ENCODE results near the gene ITGA7.
"Not testable (repeated sequence)": the region's sequence is repeated elsewhere in the genome, so short reads cannot be mapped to it uniquely, and the experiment has no call there.

Gene ITGA7

DNA sequence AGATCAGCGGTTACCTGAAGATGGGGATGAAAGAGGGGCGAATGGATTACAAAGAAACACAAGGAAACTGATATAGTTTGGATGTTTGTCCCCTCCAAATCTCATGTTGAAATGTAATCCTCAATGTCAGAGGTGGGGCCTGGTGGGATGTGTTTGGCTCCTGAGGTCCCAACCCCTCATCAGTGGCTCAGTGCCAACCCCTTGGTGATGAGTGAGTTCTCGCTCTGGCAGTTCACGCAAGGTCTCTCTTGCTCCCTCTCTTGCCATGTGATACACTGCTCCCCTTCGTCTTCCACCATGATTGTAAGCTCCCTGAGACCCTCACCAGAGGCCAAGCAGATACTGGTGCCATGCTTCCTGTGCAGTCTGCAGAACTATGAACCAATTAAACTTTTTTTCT lies 28.0 kb downstream of the ITGA7 start:
- no peak for DNase-seq

DNA sequence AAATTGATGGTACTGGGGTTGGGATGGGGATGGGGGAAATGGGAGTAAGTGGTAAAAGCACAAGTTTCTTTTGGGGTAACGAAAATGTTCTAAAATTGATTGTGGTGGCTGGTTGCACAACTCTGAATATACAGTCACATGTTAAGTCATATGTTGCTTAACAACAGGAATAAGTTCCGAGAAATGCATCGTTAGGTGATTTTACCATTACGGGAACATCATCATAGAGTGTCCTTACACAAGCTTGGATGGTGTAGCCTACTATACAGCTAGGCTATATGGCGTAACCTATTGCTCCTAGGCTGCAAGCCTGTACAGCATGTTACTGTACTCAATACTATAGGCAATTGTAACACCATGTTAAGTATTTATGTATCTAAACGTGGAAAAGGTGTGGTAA lies 31.0 kb downstream of the ITGA7 start:
- no peak for DNase-seq

DNA sequence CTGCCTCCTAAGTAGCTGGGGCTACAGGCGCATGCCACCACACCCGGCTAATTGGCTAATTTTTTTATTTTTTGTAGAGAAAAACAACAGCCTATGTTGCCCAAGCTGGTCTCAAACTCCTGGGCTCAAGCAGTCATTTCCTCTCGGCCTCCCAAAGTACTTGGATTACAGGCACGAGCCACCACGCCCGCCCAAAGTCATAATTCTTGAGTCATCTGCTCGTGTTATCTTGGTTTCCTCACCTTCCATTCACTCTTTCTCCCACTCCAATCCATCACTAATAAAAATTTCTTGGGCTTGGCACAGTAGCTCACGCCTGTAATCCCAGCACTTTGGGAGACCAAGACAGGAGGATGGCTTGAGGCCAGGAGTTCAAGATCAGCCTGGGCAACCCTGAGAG lies 32.0 kb downstream of the ITGA7 start:
- no peak for DNase-seq

DNA sequence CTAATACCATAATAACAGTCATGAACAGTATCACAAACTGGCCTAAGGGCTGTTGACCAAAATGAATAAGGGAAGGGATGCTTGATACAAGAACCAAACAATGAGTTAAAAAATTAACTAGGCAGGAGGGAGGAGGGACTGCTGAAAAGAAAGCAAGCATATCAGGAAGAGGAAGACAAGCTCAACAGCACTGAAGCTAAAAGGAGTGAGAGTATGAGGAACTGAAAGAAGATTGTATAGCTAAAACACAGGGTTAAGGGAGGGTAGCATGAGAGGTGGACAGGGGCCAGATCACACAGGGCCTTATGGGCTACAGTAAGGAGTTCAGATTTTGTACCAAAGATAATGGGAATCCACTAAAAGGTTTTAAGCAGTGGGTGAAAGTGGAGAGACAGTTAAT lies 34.1 kb downstream of the ITGA7 start:
- DNase-seq = no peak

DNA sequence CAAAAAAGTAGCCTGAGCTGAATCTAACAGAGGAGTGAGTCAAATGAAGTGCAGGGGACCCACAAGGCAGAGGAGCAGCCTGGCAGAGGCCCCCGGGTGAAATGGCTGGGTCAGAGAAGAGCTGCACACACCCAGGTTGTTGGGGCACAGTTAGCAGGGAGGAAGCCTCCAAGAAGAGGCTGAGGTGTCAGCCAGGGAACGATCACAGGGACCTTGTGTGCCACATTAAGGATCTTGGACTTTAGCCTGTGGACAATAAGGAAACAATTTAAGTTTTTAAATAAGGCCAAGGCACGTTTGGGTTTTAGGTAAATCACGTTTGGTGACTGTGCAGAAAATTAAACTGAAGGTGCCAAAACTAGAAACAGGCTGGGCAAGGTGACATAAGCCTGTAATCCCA lies 36.0 kb downstream of the ITGA7 start:
- DNase-seq = no peak

DNA sequence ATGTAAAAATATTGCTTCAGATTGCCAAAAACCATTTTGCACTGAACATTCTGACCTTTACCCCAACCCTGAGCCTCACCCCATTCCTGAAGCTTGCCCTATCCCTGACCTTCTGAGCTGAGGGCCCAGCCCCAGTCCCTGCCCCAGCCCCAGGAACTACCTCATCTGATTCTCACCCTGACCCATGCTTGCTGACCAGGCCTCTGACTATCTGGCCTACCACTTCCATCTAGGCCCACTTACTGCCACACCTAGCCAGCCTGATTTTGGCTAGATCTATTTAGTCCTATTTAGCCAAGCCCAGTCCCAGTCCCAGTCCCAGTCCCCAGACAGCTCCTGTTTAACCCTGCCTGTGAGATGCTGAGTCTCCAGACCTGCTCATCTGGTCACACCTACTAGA lies 37.4 kb downstream of the ITGA7 start:
- no peak for DNase-seq

DNA sequence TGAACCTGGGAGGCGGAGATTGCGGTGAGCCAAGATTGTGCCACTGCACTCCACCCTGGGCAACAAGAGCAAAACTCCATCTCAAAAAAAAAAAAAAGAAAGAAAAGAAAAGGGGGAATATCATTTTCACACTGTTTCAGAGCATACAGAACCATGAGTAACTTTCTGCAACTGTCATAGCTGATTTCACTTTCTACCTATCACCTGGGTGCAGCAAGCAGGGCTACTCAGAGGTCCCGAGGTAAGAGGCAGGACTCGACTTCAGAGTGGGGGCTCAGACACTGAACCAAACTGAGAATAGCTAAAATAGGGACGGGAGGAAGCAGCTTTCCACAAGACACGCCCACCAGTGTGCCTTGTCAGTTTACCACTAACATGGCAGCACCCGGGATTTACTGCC lies 41.2 kb downstream of the ITGA7 start:
- no peak for DNase-seq

DNA sequence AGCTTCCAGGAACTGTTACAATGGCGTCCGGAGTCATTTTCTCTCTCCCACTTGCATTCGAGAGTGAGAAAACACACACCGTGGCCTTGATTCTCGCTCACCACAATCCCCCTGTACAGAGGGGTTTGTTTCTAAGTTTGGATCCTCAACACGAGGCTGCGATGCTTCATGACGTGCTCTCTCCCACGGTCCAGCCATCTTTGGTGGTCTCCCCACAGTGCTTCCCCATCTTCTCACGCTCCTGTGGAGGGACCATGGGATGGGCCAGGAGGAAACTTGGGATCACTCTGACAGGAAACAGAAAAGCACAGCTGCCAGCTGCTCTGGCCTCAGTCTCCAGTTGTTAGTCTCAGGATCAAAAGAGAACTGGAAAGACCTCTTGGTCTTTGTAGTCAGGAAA lies 42.9 kb downstream of the ITGA7 start:
- no peak for DNase-seq

DNA sequence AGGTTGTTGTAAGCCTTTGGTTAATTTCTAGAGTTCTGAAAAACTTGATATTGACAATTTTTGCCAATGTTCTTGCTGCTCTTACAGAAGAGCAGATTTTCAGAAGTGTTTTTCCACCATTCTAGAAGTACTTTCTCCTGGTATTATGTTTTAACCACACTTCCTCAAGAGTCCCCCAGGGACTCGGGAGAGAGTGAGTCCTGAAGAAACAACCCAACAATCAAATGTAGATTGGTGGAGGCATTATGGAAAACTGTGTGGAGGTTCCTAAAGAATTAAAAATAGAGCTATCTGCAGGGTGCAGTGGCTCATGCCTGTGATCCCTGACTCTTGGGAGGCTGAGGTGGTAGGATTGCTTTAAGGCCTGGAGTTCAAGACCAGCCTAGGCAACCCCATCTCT lies 44.3 kb downstream of the ITGA7 start:
- DNase-seq = no peak

DNA sequence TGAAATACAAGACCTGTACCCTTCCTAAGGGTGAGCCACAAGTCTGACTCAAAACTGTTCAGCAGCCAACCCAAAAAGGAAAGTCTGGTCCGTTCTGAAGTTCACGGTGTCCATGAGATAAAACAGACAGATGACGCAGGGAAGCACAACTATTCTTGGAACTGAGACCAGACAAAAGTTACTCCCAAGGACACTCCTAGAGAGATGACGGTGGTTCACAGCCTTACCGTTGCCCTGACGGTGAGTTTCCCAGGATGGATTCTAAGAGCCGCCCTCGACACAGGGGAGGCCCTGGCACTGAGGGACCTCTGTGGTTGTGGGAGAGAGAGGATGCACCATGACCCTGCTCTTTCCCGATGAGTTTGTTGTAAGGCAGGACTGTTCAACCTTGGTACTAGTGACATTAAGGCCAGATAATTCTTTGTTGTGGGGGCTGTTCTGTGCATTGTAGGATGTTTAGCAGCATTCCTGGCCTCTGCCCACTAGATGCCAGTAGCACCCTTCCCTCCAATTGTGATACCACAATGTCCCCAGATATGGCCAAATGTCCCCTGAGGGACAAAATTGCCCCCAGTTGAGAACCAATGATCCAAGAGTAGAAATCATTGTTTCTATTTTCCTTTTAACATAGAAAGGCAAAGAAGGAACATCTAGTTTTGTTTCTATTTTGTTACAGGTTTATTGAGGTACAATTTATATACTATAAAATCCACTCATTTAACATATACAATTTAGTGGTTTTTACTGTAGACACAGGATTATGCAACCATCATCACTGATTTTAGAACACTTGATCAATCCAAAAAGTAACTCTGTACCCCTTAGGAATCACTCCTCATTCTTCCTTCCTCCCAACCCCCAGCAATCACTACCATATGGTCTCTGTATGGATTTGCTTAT lies 48.0 kb downstream of the ITGA7 start:
- no peak for DNase-seq

DNA sequence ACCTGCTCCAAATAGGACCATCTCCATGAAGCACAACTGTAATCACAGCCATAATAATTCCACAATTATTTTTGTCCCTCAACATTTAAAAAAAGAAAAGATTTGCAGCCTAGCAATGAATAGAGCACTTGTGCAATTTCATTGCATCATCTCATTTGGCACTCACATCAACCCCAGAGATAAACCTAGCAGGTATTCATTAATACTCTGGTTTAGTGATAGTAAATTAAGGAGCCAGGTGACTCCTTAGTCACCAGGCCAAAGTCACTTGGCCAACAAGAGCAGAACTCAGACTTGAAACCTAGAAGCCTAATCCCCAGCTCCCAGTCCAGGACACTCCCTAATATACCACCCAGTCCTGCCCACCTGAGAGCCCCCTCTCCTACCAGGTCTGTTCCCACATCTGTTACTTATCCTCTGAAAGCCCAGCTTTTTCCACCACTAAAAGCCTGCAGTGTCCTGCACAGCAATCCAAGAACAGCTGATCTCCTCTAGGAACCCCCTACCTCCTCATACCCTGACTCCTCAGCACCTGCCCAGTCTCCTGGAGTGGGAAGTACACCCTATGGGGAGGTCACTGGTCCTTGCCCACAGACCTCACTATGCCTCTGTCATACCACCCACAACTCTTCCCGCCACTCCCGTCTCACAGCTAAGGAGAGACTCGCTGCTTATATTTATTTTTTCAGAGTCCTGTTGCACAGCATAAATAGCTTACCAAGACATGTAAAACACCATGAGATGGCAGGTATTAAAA lies 48.9 kb downstream of the ITGA7 start:
- DNase-seq = no peak

DNA sequence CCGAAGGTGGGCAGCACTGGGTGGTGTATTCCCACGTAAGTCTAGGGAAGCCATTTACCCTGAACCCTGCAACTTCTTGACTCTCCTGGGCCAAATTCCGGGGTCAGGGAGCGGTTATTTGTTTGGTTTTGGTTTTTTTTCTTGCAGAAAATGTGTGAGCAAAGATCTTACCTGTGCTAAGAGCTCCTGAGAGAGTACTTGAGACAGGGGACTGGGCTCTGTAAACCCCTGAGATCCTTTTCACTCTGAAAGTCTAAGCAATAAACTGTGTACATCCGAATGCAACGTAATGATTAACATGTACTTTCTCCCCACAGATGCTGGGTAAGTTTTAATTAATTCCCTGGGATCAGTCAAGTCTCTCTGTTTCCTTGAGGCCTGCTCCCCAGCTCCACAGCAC lies 49.5 kb downstream of the ITGA7 start:
- DNase-seq = no peak

DNA sequence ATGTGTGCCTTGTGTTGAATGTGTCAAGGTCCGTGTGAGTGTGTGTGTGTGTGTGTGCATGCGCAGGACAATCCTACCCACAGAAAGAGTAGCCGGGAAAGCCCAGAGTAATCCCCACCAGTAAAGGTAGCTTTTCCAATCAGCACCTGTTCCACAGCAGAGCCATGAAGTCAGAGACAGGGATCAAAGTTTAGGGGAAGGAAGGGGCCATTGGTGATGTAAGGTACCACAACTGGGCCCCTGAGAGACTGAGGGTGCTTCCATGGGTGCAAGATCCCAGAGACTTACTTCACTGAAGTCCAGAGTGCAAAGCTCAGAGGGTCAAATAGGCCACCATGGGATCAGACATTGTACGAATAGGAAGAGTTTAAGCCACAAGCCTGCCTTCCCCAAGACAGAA lies 50.5 kb downstream of the ITGA7 start:
- no peak for DNase-seq

DNA sequence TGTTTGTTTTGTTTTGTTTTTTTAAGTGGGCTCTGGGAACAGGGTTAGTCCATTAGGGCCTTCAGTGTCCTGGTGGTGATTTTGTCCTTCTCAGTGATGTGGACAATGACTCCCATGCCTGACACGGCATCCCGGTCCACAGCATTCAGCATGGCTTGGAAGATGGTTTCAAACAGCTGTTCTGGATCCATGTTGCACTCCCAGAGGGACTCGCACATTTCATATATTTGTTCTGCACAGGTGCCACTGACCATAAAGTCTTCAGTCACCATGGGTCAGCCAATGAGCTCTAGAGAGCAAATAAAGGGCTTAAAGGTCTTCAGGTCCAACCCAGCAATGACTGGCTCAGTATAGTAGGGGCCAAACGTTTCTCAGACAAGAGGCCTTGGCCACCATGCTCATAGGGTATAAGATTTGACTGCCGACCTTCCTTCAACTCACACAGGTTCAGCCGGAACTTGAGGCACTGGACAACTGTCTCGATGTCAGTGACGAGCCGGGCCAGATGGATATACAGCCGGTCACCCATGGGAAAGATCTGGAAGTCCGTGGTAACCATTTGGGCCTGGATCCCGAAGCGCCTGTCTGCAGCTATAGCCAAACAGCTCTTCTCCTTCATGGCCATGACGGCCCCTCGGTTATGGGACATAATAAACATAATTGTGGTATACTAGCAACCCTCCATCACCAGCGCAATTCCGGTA lies 53.0 kb downstream of the ITGA7 start:
- DNase-seq = no peak

DNA sequence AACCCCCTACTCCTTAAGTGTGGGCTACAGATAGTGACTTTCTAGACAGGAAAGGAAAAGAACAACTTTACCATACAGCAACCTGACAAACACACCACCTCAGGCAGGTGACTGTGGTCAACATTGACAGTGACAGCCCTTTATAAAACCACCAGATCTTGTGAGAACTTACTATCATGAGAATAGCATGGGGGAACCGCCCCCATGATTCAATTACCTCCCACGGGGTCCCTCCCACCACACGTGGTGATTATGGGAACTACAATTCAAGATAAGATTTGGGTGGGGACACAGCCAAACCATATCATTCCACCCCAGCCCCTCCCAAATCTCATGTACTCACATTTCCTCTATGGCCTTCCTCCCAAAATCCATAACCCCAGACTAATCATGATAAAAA lies 54.7 kb downstream of the ITGA7 start:
- no peak for DNase-seq

DNA sequence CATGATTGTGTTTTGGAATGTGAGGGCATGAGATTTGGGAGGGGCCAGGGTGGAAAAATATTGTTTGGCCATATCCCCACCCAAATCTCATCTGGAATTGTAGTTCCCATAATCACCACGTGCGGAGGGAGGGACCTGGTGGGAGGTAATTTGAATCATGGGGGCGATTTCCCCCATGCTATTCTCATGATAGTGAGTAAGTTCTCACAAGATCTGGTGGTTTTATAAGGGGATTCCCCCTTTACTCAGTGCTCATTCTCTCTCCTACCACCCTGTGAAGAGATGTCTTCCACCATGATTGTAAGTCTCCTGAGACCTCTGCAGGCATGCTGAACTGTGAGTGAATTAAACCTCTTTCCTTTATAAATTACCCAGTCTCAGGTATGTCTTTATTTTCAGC lies 55.4 kb downstream of the ITGA7 start:
- no peak for DNase-seq

DNA sequence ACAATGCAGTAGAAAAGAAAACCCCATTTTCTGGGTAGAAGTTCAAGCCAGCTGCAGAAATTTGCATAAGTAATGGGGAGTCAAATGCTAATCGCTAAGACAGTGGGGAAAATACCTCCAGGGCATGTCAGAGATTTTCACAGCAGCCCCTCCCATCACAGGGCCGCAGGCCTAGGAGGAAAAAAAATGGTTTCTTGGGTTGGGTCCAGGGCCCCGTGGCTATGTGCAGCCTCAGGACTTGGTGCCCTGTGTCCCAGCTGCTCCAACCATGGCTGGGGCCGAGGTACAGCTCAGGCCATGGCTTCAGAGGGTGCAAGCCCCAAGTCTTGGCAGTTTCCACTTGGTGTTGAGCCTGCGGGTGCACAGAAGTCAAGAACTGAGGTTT lies 56.4 kb downstream of the ITGA7 start:
- no peak for DNase-seq

DNA sequence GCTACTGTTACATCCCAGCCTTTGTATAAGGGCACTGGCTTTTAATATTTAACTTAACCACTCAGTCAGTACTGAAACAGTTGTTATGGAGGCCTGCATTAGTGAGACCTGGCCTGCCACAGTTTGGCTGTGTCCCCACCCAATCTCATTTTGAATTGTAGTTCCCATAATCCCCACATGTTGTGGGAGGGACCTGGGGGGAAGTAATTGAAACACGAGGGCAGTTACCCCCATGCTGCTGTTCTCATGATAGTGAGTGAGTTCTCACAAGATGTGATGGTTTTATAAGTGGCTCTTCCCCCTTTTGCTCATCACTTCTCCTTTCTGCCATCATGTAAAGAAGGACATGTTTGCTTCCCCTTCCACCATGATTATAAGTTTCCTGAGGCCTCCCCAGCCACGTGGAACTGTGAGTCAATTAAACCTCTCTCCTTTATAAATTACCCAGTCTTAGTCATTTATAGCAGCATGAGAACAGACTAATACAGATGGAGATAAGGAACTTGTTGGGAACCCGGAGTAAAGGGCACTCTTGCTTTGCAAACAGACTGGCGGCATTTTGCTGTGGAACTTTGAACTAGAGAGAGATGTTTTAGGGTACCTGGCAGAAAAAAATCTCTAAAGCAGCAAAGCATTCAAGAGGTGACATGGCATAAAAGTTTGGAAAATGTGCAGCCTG lies 56.9 kb downstream of the ITGA7 start:
- DNase-seq = not testable (repeated sequence)

DNA sequence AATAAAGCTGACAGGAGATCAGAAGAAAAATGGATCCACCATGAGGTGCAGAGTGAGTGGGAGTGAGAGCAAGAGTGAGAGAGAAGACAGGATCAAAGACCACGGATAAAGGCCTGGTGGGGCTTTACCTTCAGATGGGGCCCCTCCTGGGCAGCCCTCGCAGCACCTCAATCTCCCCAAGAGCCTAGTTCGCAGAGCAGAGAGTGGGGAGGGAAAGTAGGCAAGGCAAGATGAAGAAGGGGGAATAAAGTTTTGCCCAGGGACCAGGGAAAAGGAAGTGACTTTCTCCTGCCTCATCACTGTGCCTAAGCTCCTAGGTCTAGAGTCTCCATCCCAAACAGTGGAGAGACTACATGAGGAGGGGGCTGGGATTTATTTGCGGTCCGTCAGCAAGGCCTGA lies 60.7 kb downstream of the ITGA7 start:
- no peak for DNase-seq

DNA sequence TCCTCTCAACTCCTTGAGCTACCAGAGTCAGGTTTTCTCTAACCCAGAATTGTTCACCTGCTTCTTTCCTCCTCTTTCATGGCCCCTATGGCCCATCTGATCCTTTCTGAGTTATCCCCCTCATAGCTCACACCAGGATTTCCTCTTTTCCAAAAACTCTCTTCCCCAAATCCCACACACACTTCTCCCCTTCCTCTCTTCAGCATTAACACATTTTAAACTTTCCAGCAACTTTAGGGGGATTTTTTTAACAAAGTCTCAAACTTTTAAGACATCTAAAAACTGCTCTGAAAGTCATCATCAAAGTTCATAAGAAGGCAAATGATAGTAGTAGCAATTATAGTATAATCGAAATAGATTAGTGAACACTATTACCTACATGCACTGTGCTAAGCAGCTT lies 63.1 kb downstream of the ITGA7 start:
- DNase-seq = no peak

DNA sequence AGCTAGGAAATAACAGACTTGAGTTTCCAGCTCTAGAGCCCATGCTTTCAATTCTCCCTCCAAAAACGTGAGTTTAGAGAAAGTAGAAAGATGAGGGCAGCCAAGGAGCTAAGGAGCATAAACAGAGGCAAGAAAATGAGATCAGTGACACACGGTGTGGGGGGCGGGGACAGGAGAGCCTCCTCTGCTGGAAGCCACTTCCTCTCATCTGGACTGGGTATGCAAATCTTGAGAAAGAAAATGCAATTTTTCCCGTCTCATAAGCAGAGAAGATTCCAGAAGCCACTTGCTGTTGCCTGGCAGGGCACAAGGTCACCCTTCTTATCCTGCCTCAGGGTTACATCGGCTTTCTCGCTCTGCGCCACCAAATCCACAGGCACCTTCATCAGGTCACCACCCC lies 65.0 kb downstream of the ITGA7 start:
- DNase-seq = no peak

DNA sequence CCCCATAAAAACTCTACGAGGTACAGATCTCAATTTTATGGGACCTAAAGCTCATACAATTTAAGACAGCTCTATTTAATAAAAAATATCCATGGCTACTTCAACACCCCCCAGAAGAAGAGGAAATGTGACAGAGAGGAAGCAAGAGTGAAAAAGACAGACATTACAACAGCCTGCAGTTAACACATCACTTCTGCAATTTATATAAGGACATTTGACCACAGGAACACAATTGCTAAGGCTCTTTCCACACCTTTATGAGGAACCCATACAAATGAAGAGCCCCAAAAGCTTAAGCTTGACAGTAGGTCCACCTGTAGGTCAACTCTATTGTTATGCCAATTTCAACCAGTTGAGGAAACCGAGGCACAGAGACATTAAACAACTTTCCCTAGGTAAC lies 65.4 kb downstream of the ITGA7 start:
- DNase-seq = no peak

DNA sequence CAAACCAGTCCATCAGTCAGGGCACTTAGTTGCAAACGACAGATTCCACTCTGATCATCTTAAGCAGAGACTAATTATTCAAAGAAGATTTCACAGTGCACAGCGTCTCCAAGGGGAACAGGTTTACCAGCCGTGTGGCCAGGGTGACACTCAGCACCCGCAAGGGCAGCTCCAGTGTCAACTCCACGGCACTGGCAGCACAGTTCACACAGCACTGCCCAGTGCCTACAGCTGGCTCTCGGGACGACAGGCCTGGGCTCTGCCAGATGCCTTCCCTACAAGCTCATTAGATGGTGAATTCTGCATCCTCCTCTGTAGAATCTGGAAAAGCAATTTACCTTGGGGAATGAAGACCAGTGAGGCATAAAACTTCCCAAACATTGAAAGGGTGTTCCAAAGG lies 66.1 kb downstream of the ITGA7 start:
- DNase-seq = no peak
